ENCODE data around the gene ARHGAP15.

ARHGAP15 gene

GRCh38 chr2:143684551-143685320 is 555.5 kb downstream of the ARHGAP15 start:
- H3K4me3 ChIP-seq (ENCODE audit: low read depth, low read length): no peak overlapping the region
- no peak for TF ChIP-seq CTCF (IDR thresholded peaks at IDR 0.05; ENCODE audit: low read depth, low read length, missing control alignments)
- no peak for DNase-seq (ENCODE audit: low read depth)

DNA sequence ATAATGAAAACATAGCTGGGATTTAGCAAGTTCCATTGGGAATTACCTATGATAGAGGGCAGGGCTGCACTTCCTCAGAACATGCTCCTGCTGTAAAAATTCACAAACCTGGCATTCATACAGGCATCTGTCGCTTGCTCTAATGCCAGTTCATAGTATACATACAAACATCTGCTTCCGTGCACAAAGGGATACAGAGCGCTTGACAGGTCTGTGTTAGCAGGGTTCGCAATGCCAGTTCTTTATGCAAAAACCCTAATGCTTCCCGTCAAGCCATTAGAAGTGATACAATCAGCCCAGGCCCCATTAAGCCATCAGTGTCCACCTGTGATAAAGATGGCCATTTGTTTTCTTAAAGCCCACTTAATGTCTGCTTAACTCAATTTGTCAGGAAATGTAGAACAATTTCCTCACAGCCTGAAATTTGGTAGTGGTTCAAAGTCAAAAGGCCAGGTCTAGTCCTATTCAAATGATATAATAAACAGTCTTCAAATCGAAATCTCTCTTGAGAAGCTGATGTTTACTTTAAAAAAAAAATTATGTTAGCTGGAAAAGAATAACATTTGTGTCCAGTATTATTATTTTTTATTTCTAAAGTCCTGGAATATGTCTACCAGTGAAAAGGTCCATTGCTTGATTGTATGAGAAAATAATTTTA is 556.3 kb downstream of the ARHGAP15 start:
- no peak overlapping the region for H3K4me3 ChIP-seq (ENCODE audit: low read depth, low read length)
- TF ChIP-seq CTCF (IDR thresholded peaks at IDR 0.05; ENCODE audit: low read depth, low read length, missing control alignments): no peak
- no peak for DNase-seq (ENCODE audit: low read depth)

DNA sequence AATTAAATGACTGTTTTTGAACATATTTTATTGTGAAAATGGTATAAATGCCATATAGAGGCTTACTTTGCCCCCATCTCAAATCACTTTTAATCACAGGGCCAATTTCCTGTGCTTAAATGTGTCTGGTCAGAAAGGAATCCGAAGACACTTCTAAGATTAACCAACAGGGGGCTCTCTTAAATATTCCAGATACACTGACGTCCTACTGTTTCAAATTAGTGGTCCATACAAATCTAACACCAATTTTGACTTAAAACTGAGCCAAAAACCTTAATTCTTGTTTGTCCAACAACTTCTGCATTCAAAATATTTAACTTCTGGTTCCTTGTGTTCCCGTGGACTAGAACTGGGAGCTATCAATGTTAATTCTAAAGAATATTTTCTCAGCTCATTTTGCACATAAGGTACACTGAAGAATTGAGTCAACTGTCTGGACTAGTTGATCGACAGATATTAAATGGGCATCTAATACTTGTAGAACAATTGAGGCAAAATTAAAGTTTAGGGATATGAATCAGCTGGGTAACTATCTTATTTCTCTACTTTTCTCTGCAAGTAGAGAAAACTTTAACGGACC is 557.5 kb downstream of the ARHGAP15 start:
- peak; percentile 45 for TF ChIP-seq CTCF (IDR thresholded peaks at IDR 0.05; ENCODE audit: low read depth, low read length, missing control alignments)
- no peak for DNase-seq (ENCODE audit: low read depth)
- no peak overlapping the region for H3K4me3 ChIP-seq (ENCODE audit: low read depth, low read length)

- no peak for TF ChIP-seq CTCF (IDR thresholded peaks at IDR 0.05; ENCODE audit: low read depth, low read length, missing control alignments)
- H3K4me3 ChIP-seq (ENCODE audit: low read depth, low read length): no peak overlapping the region
- DNase-seq (ENCODE audit: low read depth): no peak
Measured at GRCh38 chr2:143688248-143688647, 559.0 kb downstream of the ARHGAP15 start.

DNA sequence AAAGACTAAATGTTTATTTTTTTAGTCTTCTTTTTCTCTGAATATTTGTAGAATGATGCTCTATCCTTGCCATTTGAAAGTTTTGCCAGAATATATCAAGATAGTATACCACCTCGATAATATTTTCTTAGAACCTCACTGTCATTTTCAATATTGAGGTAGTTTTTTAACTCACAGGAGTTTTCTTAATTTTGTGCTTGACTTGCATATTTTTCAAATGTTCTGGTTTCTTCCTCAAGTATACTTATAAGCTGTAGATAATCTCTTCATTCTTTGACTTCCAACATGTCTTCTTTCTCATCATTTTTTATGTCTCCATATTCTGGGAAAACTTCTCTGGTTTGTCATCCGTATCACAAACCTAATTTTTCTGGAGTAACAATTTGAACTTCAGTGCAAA is 559.6 kb downstream of the ARHGAP15 start:
- H3K4me3 ChIP-seq (ENCODE audit: low read depth, low read length): no peak overlapping the region
- TF ChIP-seq CTCF (IDR thresholded peaks at IDR 0.05; ENCODE audit: low read depth, low read length, missing control alignments): no peak
- DNase-seq (ENCODE audit: low read depth): no peak

DNA sequence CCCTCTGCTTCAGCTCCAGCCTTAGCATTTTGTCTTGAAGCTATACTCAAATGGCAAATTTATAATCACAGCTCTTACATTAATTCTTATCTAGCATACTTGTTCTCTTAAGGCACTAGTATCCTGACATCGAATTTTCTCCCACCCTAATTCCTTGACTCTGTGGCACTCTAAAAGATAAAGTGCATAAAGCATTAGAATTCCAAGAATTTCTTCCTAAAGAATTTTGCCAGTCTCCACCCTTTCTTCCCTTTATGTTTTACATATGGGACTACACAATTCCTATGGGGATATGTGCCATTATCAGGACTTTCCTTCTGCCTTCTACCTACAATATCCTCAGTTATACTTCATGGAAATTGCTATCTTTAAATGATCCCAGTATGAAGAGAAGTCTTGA is 560.3 kb downstream of the ARHGAP15 start:
- no peak for DNase-seq (ENCODE audit: low read depth)
- TF ChIP-seq CTCF (IDR thresholded peaks at IDR 0.05; ENCODE audit: low read depth, low read length, missing control alignments): no peak
- H3K4me3 ChIP-seq (ENCODE audit: low read depth, low read length): no peak overlapping the region

Measured in GM12864 (cell line).